HG02571 (cell line): Measurements from ENCODE around the gene PTCHD1.

ENCODE experiments used
- ATAC-seq: cut with Tn5 transposase; IDR thresholded peaks from one replicate; pipeline ENCODE4 v1.9.1; 2021; ENCODE audit warnings: mild to moderate bottlenecking, moderate library complexity; ENCODE audit not compliant: unreplicated experiment

Gene PTCHD1

GRCh38 chrX:23394421-23394820, 59.8 kb downstream of the PTCHD1 start:
- no peak for ATAC-seq

- ATAC-seq, result no peak
Observed at GRCh38 chrX:23396263-23396662, 61.6 kb downstream of the PTCHD1 start.

- ATAC-seq, result no peak
Observed at GRCh38 chrX:23398570-23398969, 63.9 kb downstream of the PTCHD1 start.

DNA sequence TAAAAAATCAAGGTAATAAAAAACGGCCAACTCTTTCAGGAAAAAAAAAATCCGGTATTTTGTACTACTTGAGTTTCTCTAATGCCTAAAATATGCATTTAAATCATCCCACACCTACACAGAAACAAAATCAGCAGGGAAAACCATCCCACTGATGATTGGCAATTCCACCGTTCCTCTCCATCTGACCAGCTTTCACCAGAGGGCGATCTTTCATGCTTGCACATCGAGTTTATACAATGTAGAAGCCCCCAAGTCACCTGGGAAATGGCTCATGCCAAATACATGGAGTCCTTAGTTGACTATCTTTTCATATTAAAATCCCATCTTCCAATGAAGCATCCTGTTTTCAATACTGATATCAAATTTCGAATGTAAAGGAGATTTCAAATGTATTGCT, 69.2 kb downstream of the PTCHD1 start:
- no peak for ATAC-seq

GRCh38 chrX:23422912-23423311, 88.3 kb downstream of the PTCHD1 start:
- no peak for ATAC-seq

- no peak for ATAC-seq
Observed at GRCh38 chrX:23434356-23434884, 99.8 kb downstream of the PTCHD1 start.

DNA sequence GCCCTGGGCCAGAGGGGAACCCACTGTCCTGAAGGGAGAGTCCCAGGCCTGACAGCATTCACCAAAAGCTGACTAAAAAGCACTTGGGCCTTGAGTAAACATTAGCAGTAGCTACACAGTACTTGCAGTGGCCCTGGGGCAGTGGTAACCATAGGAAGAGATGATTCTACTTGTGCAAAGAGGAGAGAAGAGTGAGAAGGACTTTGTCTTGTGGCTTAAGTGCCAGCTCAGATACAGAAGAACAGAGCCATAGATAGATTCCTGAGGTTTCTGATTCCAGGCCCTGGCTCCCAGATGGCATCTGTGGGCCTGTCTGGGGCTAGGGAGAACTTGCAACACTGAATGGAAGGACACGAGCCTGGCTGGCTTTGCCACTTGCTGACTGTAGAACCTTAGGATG, 100.5 kb downstream of the PTCHD1 start:
- no peak for ATAC-seq

DNA sequence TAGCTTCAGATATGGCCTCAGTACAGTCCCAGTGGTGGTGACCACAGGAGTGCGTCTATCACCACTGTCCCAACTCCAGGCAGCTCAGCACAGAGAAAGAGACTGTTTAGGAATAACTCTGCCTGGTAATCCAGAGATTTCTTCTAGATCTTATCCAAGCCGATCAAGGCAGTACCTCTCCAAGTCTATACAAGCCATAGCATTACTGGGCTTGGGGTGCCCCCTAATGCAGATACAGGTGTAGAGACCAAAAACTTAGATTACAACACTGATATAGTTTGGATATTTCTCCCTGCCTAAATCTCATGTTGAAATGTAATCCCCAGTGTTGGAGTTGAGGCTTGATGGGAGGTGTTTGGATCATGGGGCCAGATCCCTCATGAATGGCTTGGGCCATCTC, 100.9 kb downstream of the PTCHD1 start:
- ATAC-seq, result no peak

GRCh38 chrX:23436875-23437274, 102.2 kb downstream of the PTCHD1 start:
- ATAC-seq, result no peak

DNA sequence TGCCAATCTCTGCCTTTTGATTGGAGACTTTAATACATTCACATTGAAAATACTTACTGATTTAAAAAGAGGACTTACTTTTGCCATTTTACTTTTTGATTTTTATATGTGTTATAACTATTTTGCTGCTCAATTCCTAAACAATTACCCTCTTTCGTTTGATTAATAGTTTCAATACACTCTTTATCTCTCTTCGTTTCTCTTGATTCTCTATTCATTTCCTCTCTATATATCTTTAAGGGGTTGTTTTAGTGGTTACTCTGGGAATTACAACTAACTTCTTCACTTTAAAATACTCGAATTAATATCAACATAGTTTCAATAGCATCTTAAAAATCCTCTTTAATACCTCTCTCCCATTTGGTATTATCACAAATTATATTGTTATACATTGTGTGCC, 116.6 kb downstream of the PTCHD1 start:
- no peak for ATAC-seq
